ENCODE measurements around the gene FOCAD. TPM values are rescaled to one million over a fixed set of nuclear protein-coding genes. Genes with fewer than 3 reads are reported as not detected.

The FOCAD gene
- total RNA-seq, 2 donors from 2014 or later: 42.5 to 50.1 TPM

DNA sequence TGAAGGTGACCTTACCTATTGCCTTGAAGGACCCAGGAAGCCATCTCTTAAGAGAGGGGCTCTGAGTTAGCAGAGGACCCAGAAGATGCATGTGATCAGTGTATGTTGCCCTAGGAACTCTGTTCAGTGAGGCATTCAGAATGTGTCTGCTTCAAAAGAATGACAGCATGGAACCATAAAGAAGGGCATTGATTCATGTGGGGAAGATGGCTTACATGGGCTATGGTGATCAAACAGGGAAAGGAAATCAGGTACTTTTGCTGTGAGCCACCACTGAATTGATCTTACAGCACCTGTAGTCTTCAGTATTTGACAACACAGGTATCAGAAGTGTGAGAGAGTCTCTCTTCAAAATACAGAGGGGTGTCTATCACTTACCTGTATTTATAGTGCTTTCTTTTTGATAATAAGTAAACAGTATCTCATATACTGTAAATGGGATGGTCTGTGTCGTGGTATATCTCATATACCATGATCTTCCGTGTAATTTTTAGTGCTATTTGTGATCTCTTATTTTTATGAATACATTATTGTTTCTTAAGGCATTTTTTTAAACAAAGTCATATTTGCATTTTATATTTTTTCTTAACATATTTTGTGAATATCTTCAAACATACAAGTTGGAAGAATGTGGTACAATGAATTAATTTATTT lies 57.0 kb downstream of the FOCAD start:
- peaks cover 13% of the 10 kb centered on the region for H3K36me3 ChIP-seq
- DNase-seq (ENCODE audit: low spot score): no peak
- no peak overlapping the region for H3K4me3 ChIP-seq
- no peaks in the 10 kb centered on the region for H3K9me3 ChIP-seq
- H3K4me1 ChIP-seq: peaks cover 0 to 6% of the 10 kb centered on the region in 2 donors
- TF ChIP-seq CTCF (IDR thresholded peaks at IDR 0.05): no peak
- no peaks in the 10 kb centered on the region for H3K27me3 ChIP-seq
- no peak overlapping the region for H3K27ac ChIP-seq

DNA sequence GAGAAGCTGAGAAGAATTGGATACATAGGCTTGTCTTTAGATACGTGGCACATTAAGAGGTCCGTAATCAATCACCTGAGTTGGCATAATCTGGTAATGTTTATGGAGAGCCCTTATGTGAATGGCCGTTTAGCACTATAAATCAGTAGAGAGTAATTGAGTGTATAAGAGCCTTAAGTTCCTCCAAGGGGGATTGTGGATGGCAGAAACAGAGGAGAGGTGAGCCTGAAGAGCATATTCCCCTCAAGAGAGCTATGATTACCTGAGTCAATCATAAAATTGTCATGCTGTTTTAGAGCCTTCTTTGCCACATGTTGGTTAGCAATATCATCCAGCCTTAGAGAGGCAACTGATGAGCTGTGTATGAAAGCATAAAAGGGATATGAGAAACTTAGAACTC lies 58.8 kb downstream of the FOCAD start:
- Histone ChIP-seq H3K9me3 (no peaks in the 10 kb centered on the region), H3K4me3 (no peak overlapping the region), H3K27me3 (no peaks in the 10 kb centered on the region), H3K27ac (no peak overlapping the region), H3K36me3 (peaks cover 8% of the 10 kb centered on the region), H3K4me1 (peaks cover 0 to 6% of the 10 kb centered on the region in 2 donors)
- DNase-seq (ENCODE audit: low spot score): no peak
- no peak for TF ChIP-seq CTCF (IDR thresholded peaks at IDR 0.05)

- H3K9me3 ChIP-seq: no peaks in the 10 kb centered on the region
- no peak for TF ChIP-seq CTCF (IDR thresholded peaks at IDR 0.05)
- no peaks in the 10 kb centered on the region for H3K36me3 ChIP-seq
- no peak overlapping the region for H3K27ac ChIP-seq
- no peaks in the 10 kb centered on the region for H3K27me3 ChIP-seq
- peaks cover 0 to 6% of the 10 kb centered on the region in 2 donors for H3K4me1 ChIP-seq
- DNase-seq (ENCODE audit: low spot score): no peak
- H3K4me3 ChIP-seq: no peak overlapping the region
Measured at GRCh38 chr9:20744036-20744630, 60.1 kb downstream of the FOCAD start.

- Histone ChIP-seq H3K36me3 (no peaks in the 10 kb centered on the region), H3K4me1 (no peaks in the 10 kb centered on the region), H3K27ac (no peak overlapping the region), H3K9me3 (no peaks in the 10 kb centered on the region), H3K4me3 (no peak overlapping the region), H3K27me3 (no peaks in the 10 kb centered on the region)
- no peak for DNase-seq (ENCODE audit: low spot score)
- TF ChIP-seq CTCF (IDR thresholded peaks at IDR 0.05): no peak
Measured at GRCh38 chr9:20746967-20747366, 62.9 kb downstream of the FOCAD start.

- Histone ChIP-seq H3K4me1 (no peaks in the 10 kb centered on the region), H3K4me3 (no peak overlapping the region), H3K27ac (no peak overlapping the region), H3K36me3 (no peaks in the 10 kb centered on the region), H3K9me3 (no peaks in the 10 kb centered on the region), H3K27me3 (no peaks in the 10 kb centered on the region)
- no peak for DNase-seq (ENCODE audit: low spot score)
- no peak for TF ChIP-seq CTCF (IDR thresholded peaks at IDR 0.05)
Measured at GRCh38 chr9:20749496-20750198, 65.6 kb downstream of the FOCAD start.
